MV-4-11 (cell line): Measurements from ENCODE around the gene WHAMM.
"Not testable (repeated sequence)": the region's sequence is repeated elsewhere in the genome, so short reads cannot be mapped to it uniquely, and the experiment has no call there.

Source experiments
- DNase-seq: peaks from one replicate; lab custom pipeline; 2025; lab: John Stamatoyannopoulos, UW

The WHAMM gene

GRCh38 chr15:82803793-82804574, 5.4 kb upstream of the WHAMM start:
- no peak for DNase-seq

GRCh38 chr15:82804575-82804949, 4.9 kb upstream of the WHAMM start:
- DNase-seq: no peak

GRCh38 chr15:82805994-82806406, 3.4 kb upstream of the WHAMM start, which contains the start of gene FSD2:
FSD2 (minus strand) TSS chr15:82806069; CDS start chr15:82787390, 18,679 bp downstream.
- DNase-seq: peak; percentile 86

- no peak for DNase-seq
Observed at GRCh38 chr15:82807920-82808633, 1.4 kb upstream of the WHAMM start.

DNA sequence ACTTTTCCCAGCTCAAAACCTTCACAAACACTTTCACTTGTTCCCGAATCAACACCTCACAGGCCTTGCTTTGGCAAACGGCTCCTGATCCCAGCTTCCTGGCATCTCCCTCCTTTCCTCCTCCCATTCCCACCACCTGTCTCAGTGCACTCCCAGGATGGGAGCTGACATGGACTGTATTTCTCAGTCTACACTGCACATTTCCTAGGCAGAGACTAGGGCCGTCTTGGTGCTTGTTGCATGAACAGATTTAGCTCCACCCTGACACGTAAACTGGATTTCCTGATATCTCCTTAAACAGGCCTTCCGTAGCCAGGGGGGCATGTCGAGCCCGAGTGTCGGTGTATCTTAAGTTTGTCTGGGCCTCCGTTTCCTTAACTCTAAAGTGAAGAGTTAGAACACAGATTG, 790 bp upstream of the WHAMM start:
- no peak for DNase-seq

- DNase-seq: peak; percentile 48
Observed at GRCh38 chr15:82810061-82810889, 847 bp downstream of the WHAMM start.

GRCh38 chr15:82810890-82811426, 1.5 kb downstream of the WHAMM start:
- DNase-seq: peak; percentile 53

DNA sequence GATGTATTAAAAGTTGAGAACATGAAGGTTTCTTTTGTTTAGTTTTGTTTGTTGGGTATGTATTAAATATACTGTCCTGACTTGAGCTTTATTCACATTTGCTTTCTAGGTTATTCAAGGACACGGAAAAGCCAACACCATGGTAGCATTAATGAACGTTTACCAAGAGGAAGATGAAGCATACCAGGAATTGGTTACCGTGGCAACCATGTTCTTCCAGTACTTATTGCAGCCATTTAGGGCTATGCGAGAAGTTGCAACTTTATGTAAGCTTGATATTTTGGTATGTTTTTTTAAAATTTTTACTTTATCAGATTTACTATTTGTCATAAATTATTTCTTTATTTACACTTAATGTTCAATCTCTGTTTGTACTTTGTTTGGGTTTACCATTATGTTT, 3.6 kb downstream of the WHAMM start:
- no peak for DNase-seq

GRCh38 chr15:82820128-82820527, 10.7 kb downstream of the WHAMM start:
- no peak for DNase-seq

DNA sequence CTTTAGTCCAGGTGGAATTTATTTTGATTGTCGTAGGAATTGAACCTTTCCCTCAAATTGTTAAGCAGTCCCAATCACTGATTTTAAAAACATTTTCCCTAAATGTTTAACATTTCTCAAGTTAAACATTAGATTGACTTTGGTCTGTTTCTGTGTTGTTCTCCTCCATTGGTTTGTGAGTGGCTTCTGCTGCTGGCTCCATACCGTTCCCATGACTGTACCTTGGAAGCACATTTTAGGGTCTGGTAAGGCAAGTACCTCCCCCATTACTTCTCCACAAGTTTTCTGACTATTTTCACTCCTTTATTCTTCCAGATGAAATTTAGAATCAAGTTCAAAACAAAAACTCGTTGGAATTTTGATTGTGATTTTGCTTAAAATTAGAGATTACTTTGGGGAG, 12.0 kb downstream of the WHAMM start:
- DNase-seq: not testable (repeated sequence)

GRCh38 chr15:82821851-82822250, 12.4 kb downstream of the WHAMM start:
- DNase-seq: not testable (repeated sequence)

DNA sequence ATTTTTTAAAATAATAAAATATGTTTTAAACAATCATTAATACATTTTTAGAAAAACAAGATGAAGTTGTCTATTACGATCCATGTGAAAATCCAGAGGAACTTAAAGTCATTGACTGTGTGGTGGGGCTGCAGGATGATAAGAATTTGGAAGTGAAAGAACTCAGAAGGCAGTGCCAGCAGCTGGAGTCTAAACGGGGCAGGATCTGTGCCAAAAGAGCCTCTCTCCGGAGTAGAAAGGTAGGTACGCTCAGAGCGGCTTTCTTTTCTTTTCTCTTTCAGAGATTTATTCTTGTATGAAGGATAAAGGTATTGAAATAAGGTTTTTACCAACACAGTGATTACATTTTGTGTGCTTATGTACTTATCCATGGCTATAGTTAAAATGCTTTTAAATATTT, 13.6 kb downstream of the WHAMM start:
- DNase-seq: no peak

DNA sequence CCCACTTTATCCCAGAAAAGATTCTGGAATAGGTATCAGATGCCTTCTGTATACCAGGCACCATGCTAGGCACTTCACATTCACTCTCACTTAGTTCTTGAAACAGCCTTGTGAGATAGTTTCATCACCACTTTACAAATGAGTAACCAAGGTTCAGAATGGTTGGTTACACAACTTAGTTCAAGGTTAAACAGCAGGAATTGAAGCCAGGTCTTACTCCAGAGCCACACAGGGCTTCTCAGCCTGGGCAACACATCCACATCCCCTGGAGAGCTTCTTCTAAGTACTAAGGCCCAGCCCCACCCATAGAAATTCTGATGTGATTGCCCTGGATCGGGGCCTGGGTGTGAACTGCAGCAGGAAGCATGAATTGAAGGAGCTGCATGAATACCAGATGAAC, 18.6 kb downstream of the WHAMM start:
- DNase-seq: no peak

DNA sequence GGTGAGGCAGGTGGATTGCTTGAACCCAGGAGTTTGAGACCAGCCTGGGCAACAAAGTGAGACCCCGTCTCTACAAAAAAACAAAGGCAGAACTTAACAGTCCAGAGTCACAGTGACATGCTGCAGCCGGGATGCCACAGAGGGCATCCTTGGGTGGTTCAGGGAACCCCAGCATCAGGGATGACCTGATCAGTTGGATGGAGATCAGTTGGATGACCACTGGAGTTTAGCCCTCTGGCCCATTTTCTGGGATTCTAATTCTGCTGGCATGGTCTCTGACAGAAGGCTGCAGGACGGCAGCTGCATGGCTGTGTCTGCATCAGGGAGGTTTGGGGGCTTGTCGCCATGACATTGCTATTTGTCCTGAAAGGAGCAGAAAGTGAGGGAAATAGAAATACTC, 19.8 kb downstream of the WHAMM start:
- DNase-seq: no peak

GRCh38 chr15:82830427-82831173, 21.2 kb downstream of the WHAMM start:
- no peak for DNase-seq

GRCh38 chr15:82831894-82832600, 22.6 kb downstream of the WHAMM start:
- no peak for DNase-seq

DNA sequence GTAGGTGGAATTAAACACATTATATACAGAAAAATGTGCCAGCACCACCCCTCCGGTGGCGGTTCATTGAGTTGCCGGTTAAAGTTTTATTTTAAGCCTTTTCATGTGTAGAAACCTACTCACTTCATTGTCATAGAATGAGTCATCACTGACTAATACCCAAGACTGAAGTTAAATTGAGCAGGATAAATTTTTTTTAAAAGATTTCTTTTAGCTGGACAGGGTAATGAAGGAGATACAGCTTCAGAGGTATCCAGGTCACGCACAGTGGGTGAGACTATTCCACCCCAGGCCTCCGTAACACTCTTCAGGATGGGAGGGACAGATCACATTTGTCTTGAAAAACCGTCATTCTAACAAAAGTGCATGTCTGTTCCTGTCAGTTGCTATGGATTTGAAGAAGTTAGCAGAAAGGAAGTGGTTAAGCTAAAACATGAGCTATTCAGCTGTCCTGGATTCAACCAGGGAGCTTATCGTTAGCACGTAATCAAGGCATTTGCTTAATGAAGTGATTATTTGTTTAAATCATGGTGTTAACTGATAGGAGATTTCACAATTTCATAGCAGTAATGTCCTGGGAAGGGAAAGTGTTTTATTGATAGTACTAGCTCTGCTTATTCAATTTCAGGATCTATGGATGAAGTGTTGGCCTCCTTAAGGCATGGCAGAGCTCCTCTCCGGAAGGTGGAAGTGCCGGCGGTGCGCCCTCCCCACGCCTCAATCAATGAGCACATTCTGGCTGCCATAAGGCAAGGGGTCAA, 23.4 kb downstream of the WHAMM start:
- DNase-seq: peak; percentile 94

- no peak for DNase-seq
Observed at GRCh38 chr15:82833362-82833682, 23.9 kb downstream of the WHAMM start.

- no peak for DNase-seq
Observed at GRCh38 chr15:82835391-82835917, 26.0 kb downstream of the WHAMM start.
